K562 (cell line): ENCODE results near the gene OCIAD1. TPM values are rescaled to one million over a fixed set of nuclear protein-coding genes. Genes with fewer than 3 reads are reported as not detected.

ENCODE experiments used
- ADNP ChIP-seq: fragments of 200-800 bp; sonication (Bioruptor generic); IDR thresholded peaks from 2 replicates; pipeline ENCODE4 v1.6.1; 2016; ENCODE audit warnings: missing genetic modification characterization, missing compliant biosample characterization
- AFF4 ChIP-seq: sonication (generic); formaldehyde crosslinking; IDR thresholded peaks from 2 replicates; pipeline ENCODE4 v1.8.0; 2023; ENCODE audit warnings: mild to moderate bottlenecking, missing genetic modification reagents
- CBX2 ChIP-seq: fragments of 200-600 bp; sonication (generic); IDR thresholded peaks from one replicate; pipeline ENCODE4 v1.6.1; 2012; ENCODE audit warnings: mild to moderate bottlenecking, low read length, inconsistent platforms; ENCODE audit not compliant: insufficient read depth, poor library complexity, severe bottlenecking
- CEBPG ChIP-seq, 3 experiments: fragments of 200-800 bp in 1 of 3; sonication (Bioruptor generic) in 1 of 3; sonication (generic) in 1 of 3; formaldehyde crosslinking in 1 of 3; IDR thresholded peaks in 2 of 3; conservative IDR thresholded peaks in 1 of 3; 2 replicates each; pipeline versions ENCODE4 v1.6.1 to v1.8.0; 2016 to 2022; ENCODE audit warnings: missing compliant biosample characterization in 2 of 3, missing genetic modification characterization in 2 of 3, mild to moderate bottlenecking in 1 of 3, missing genetic modification reagents in 1 of 3
- CREB3 ChIP-seq: fragments of 450-650 bp; conservative IDR thresholded peaks from 2 replicates; pipeline ENCODE4 v1.6.1; 2016; ENCODE audit warnings: missing genetic modification characterization, low read depth, mild to moderate bottlenecking, missing compliant biosample characterization, moderate library complexity
- CTBP1 ChIP-seq: fragments of 450-650 bp; IDR thresholded peaks from 2 replicates; pipeline ENCODE4 v1.6.1; 2016; ENCODE audit warnings: borderline replicate concordance
- DEAF1 ChIP-seq: fragments of 450-650 bp; formaldehyde crosslinking; IDR thresholded peaks from 2 replicates; pipeline ENCODE4 v1.4.0; 2020; ENCODE audit warnings: mild to moderate bottlenecking, moderate library complexity
- HMGN3 ChIP-seq: IDR thresholded peaks from 2 replicates; pipeline ENCODE4 v1.6.1; 2011; ENCODE audit warnings: borderline replicate concordance, low read depth, mild to moderate bottlenecking, mixed read lengths, low read length; ENCODE audit not compliant: insufficient read length; ENCODE audit errors: extremely low read depth
- MXD1 ChIP-seq: fragments of 250-450 bp; sonication (Bioruptor Pico); IDR thresholded peaks from 2 replicates; pipeline ENCODE4 v1.8.0; 2021; ENCODE audit warnings: borderline replicate concordance, mild to moderate bottlenecking, moderate library complexity; ENCODE audit not compliant: poor library complexity, severe bottlenecking
- RNF219 ChIP-seq: fragments of 250-450 bp; sonication (Bioruptor Pico); IDR thresholded peaks from 2 replicates; pipeline ENCODE4 v1.5.0; 2022; ENCODE audit warnings: mild to moderate bottlenecking
- ZNF668 ChIP-seq: fragments of 250-450 bp; sonication (Bioruptor Pico); IDR thresholded peaks from 2 replicates; pipeline ENCODE4 v1.8.0; 2022; ENCODE audit warnings: mild to moderate bottlenecking, inconsistent platforms
- ZNF77 ChIP-seq: fragments of 250-450 bp; sonication (Bioruptor Pico); IDR thresholded peaks from 2 replicates; pipeline ENCODE4 v1.5.0; 2020
- ZSCAN32 ChIP-seq: fragments of 450-650 bp; formaldehyde crosslinking; IDR thresholded peaks from 2 replicates; pipeline ENCODE4 v1.4.0; 2020; ENCODE audit warnings: mild to moderate bottlenecking, moderate library complexity
- polyA plus RNA-seq, 8 experiments: library from polyadenylated mRNA; depleted of rRNA in 4 of 8; stranded (reverse) in 5 of 8; unstranded in 3 of 8; fragments of >200 nt; fragmentation: Nextera tagmentation in 2 of 8; fragmentation: Illumina TruSeq in 1 of 8; extraction: Ambion mirVana in 2 of 8; extraction: Trizol in 1 of 8; gene quantifications; 2 replicates each; pipeline versions ENCODE4 v1.2.1 to v1.2.3, GENCODE V29; 2011 to 2014; ENCODE audit warnings: inconsistent platforms in 1 of 8, missing spikeins in 1 of 8
- total RNA-seq, 7 experiments: library from RNA; depleted of rRNA in 6 of 7; stranded (reverse); fragments of >200 nt in 6 of 7; fragmentation: Illumina TruSeq in 2 of 7; extraction: Trizol in 2 of 7; gene quantifications; 2 replicates each; pipeline versions ENCODE4 v1.2.1 to v1.2.3, GENCODE V29; 2011 to 2021; ENCODE audit warnings: low replicate concordance in 1 of 7

Gene OCIAD1
- total and polyA plus RNA-seq, 9 of the 15 experiments (the other 6 are each of a cell fraction or from before 2014, with no cell fraction given): 99.0 to 358 (median 196) TPM

GRCh38 chr4:48804584-48805301 is 26.1 kb upstream of the OCIAD1 start (continued):
- TF ChIP-seq DEAF1 (CRISPR knock-in tag) (no peak), CREB3 (tag) (no peak), AFF4 (CRISPR knock-in tag) (no peak), HMGN3 (no peak), ZNF668 (CRISPR knock-in tag) (no peak), CTBP1 (peak; percentile 30; the same call in 1 of the 2 replicates), ZSCAN32 (no peak), ZNF77 (CRISPR knock-in tag) (no peak), CBX2 (no peak), ADNP (tag) (no peak), MXD1 (CRISPR knock-in tag) (no peak), CEBPG (CRISPR knock-in tag; IDR thresholded peaks at IDR 0.05) (no peak), CEBPG (tag; conservative IDR thresholded peaks at IDR 0.05 in 1 of 2, IDR thresholded peaks at IDR 0.05 in 1 of 2) (peak; percentile 30 to 44; a peak in 2 of 4 replicates), RNF219 (CRISPR knock-in tag) (no peak)
